GM23338 (cell line): ENCODE data around the gene IFI27. TPM values are rescaled to one million over a fixed set of nuclear protein-coding genes. Genes with fewer than 3 reads are reported as not detected.

Source experiments
- ATAC-seq: fragments of 200-7000 bp; cut with Tn5 transposase; 3 replicates; pipeline ENCODE4 v1.9.1; 2020
- DNase-seq: peaks from one replicate; pipeline ENCODE4 v3.0.0-alpha.2; 2015; ENCODE audit warnings: low spot score
- H2AFZ ChIP-seq: fragments of 200-600 bp; sonication (generic); 2 replicates; pipeline ENCODE4 v1.8.0; 2016; ENCODE audit warnings: antibody characterized with exemption, mild to moderate bottlenecking, moderate library complexity
- H3F3A ChIP-seq: fragments of 200-600 bp; sonication (generic); replicated peaks from 2 replicates; pipeline ENCODE4 v1.8.0; 2017; ENCODE audit warnings: antibody characterized with exemption, mixed run types, low read depth
- H3K27ac ChIP-seq: fragments of 200-600 bp; sonication (generic); 2 replicates; pipeline ENCODE4 v1.6.1; 2016; ENCODE audit warnings: low read depth
- H3K27me3 ChIP-seq: fragments of 200-600 bp; sonication (generic); 2 replicates; pipeline ENCODE4 v1.8.0; 2016; ENCODE audit warnings: mild to moderate bottlenecking, mixed run types, moderate library complexity; ENCODE audit not compliant: insufficient read depth
- H3K36me3 ChIP-seq: fragments of 200-600 bp; sonication (generic); 2 replicates; pipeline ENCODE4 v1.8.0; 2016; ENCODE audit warnings: mild to moderate bottlenecking; ENCODE audit not compliant: insufficient read depth
- H3K4me1 ChIP-seq: fragments of 200-600 bp; sonication (generic); 2 replicates; pipeline ENCODE4 v1.8.0; 2016; ENCODE audit warnings: mild to moderate bottlenecking, moderate library complexity; ENCODE audit not compliant: insufficient read depth
- H3K4me2 ChIP-seq: fragments of 200-600 bp; sonication (generic); 2 replicates; pipeline ENCODE4 v1.7.1; 2017; ENCODE audit warnings: mixed run types
- H3K4me3 ChIP-seq: fragments of 200-600 bp; sonication (generic); 2 replicates; pipeline ENCODE4 v1.6.1; 2016; ENCODE audit warnings: mixed run types
- H3K79me2 ChIP-seq: fragments of 200-600 bp; sonication (generic); replicated peaks from 2 replicates; pipeline ENCODE4 v1.8.0; 2017; ENCODE audit warnings: mild to moderate bottlenecking; ENCODE audit not compliant: insufficient read depth
- H3K9me2 ChIP-seq: fragments of 200-600 bp; sonication (generic); 2 replicates; pipeline ENCODE4 v1.8.0; 2017; ENCODE audit not compliant: insufficient read depth
- H4K20me1 ChIP-seq: fragments of 200-600 bp; sonication (generic); replicated peaks from 2 replicates; pipeline ENCODE4 v1.8.0; 2017; ENCODE audit warnings: mild to moderate bottlenecking; ENCODE audit not compliant: insufficient read depth
- H3K27ac Mint-ChIP-seq: 2 replicates; pipeline ENCODE4 v1.8.0; 2020; ENCODE audit warnings: inconsistent platforms, mild to moderate bottlenecking, moderate library complexity, mixed read lengths
- H3K27me3 Mint-ChIP-seq: 3 replicates; pipeline ENCODE4 v1.8.0; 2022; ENCODE audit warnings: low read depth, mild to moderate bottlenecking, moderate library complexity, mixed read lengths, inconsistent platforms; ENCODE audit not compliant: insufficient read depth, poor library complexity
- H3K36me3 Mint-ChIP-seq: 3 replicates; pipeline ENCODE4 v1.8.0; 2021; ENCODE audit warnings: low read depth, mild to moderate bottlenecking, inconsistent platforms, moderate library complexity, mixed read lengths
- H3K4me1 Mint-ChIP-seq: 3 replicates; pipeline ENCODE4 v1.8.0; 2020; ENCODE audit warnings: mild to moderate bottlenecking, inconsistent platforms, mixed read lengths
- H3K4me3 Mint-ChIP-seq: 3 replicates; pipeline ENCODE4 v1.8.0; 2021; ENCODE audit warnings: moderate library complexity, mild to moderate bottlenecking, inconsistent platforms, mixed read lengths
- H3K9me3 Mint-ChIP-seq: 3 replicates; pipeline ENCODE4 v1.8.0; 2020; ENCODE audit warnings: moderate library complexity, mild to moderate bottlenecking, inconsistent platforms, mixed read lengths
- CTCF ChIP-seq, 2 experiments: fragments of 200-600 bp in 1 of 2; sonication (generic) in 1 of 2; conservative IDR thresholded peaks; 2 replicates each; pipeline versions ENCODE4 v1.5.1 to v1.6.1; 2016 to 2017; ENCODE audit warnings: antibody characterized with exemption in 2 of 2, low read depth in 2 of 2, mild to moderate bottlenecking in 2 of 2, moderate library complexity in 1 of 2
- EZH2 ChIP-seq: fragments of 200-600 bp; sonication (generic); IDR thresholded peaks from one replicate; pipeline ENCODE4 v1.8.0; 2017; ENCODE audit warnings: antibody characterized with exemption, mild to moderate bottlenecking, low read depth; ENCODE audit not compliant: unreplicated experiment
- POLR2AphosphoS5 ChIP-seq: IDR thresholded peaks from 2 replicates; pipeline ENCODE4 v1.6.1; 2016; ENCODE audit warnings: antibody characterized with exemption, low read depth
- REST ChIP-seq: IDR thresholded peaks from one replicate; pipeline ENCODE4 v1.6.1; 2018; ENCODE audit warnings: antibody characterized with exemption; ENCODE audit not compliant: unreplicated experiment
- polyA plus RNA-seq: library from polyadenylated mRNA; unstranded; fragments of >200 nt; fragmentation: Nextera tagmentation; extraction: Ambion mirVana; gene quantifications from 2 replicates; pipeline ENCODE4 v1.2.1, GENCODE V29; 2016
- total RNA-seq: library from RNA; depleted of rRNA; stranded (reverse); fragments of >200 nt; shearing (Covaris generic); gene quantifications from 2 replicates; pipeline ENCODE4 v1.2.3, GENCODE V29; 2014

IFI27 gene
- total and polyA plus RNA-seq, 2 experiments from 2014 or later, result 0.49 to 1.2 TPM

GRCh38 chr14:94142836-94143235 is 32.3 kb downstream of the IFI27 start (continued):
- TF ChIP-seq REST, result no peak

GRCh38 chr14:94143239-94143638 is 32.7 kb downstream of the IFI27 start:
- Mint-ChIP-seq H3K4me3 (no peak overlapping the region), H3K36me3 (no peaks in the 10 kb centered on the region), H3K9me3 (no peaks in the 10 kb centered on the region), H3K27me3 (peaks cover 9% of the 10 kb centered on the region), H3K27ac (no peak overlapping the region), H3K4me1 (peaks cover 25% of the 10 kb centered on the region)
- TF ChIP-seq REST (no peak), POLR2AphosphoS5 (no peak), CTCF (conservative IDR thresholded peaks at IDR 0.05; ENCODE audit: low read depth in 2 of 2) (peak; percentile 76 to 79), EZH2 (no peak)
- no peak overlapping the region for H3K4me3 ChIP-seq
- H4K20me1 ChIP-seq, result no peaks in the 10 kb centered on the region
- ATAC-seq, result peak; percentile 83
- no peaks in the 10 kb centered on the region for H3K79me2 ChIP-seq
- no peaks in the 10 kb centered on the region for H3K27me3 ChIP-seq
- H3K36me3 ChIP-seq, result no peaks in the 10 kb centered on the region
- H2AFZ ChIP-seq, result no peak overlapping the region
- peaks cover 5% of the 10 kb centered on the region; the same call in 1 of the 2 replicates for H3K9me2 ChIP-seq
- no peak overlapping the region for H3K4me2 ChIP-seq
- H3K4me1 ChIP-seq, result peaks cover 15% of the 10 kb centered on the region
- DNase-seq, result peak; percentile 81
- no peak overlapping the region for H3K27ac ChIP-seq
- no peaks in the 10 kb centered on the region for H3F3A ChIP-seq
